HG03045 (cell line): ENCODE data around the gene TAL2.
"Not testable (repeated sequence)": the region's sequence is repeated elsewhere in the genome, so short reads cannot be mapped to it uniquely, and the experiment has no call there.

Experiments used
- ATAC-seq: cut with Tn5 transposase; IDR thresholded peaks from one replicate; pipeline ENCODE4 v1.9.1; 2021; ENCODE audit warnings: mild to moderate bottlenecking, moderate library complexity; ENCODE audit not compliant: unreplicated experiment

TAL2 gene

GRCh38 chr9:105703638-105704037 is 41.4 kb downstream of the TAL2 start:
- ATAC-seq, result not testable (repeated sequence)

DNA sequence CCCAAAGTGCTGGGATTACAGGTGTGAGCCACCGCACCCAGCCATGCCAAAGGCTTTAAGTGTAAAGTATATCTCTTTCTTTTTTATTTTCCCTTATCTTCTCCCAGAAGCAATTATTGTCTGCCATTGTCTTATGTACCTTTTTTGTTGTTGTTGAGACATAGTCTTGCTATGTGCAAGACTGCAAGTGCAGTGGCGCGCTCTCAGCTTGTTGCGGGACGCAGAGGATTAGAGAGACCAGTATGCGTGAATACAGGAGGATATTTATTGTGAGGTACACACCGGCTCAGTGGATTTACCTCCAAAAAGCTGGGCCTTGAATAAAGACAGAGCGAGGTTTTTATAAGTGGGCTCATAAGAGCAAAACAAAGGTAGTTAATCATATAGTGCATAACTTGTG is 43.9 kb downstream of the TAL2 start:
- ATAC-seq, result no peak

DNA sequence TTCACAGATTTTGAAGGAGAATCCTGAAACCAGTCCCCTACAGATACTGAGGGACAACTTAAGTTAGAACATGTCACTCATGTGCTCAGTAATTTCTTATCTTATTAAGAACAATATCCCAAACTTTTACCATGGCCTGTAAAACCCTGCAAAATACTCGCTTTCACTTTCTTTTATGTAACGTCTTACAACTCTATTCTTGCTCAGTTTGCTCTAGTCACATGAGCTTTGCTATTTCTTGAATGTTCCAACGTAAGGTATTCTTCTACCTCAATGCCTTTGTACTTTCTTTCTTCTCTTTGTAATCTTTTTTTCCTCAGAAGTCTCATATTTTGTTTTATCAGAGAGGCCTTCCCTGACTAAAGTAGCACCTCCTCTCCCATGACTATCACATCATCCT is 46.1 kb downstream of the TAL2 start:
- ATAC-seq, result peak; percentile 50

DNA sequence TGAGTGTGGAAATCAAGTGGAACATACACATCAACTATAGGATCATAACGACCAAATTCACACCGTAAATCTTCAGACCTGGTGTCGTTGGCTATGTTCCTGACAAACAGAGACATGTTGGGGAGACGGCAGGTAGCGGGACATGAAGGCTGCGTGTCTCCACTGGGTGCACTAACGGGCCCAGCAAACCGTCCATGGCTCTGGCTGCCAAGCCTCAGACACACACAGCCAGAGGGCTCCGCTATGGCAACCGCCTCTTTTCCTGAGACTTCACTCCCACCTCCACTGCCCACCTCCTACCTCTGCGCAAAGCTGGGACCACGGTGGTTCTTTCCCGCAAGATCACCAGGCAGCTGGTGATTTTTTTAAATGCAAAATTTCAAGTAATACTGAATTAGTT is 48.4 kb downstream of the TAL2 start:
- ATAC-seq, result no peak

- no peak for ATAC-seq
Measured at GRCh38 chr9:105711867-105712266, 49.6 kb downstream of the TAL2 start.

DNA sequence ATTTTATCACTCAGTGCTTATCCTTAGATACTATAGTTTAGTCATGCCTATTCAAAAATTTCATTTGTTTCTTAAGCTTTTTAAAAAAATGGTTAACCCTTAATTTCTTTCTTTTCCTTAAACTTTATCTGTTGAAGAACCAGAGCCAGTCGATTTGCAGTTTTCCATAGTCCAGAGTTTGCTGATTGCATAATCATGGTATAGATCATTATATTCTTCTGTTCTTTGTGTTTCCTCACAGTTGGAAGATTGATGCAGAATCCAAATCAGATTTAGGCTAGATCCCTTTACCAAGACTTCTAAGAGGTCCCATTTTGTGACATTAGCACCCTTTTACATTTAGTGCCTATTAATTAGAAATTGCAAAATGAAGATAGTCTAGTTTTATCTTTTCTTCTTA is 50.0 kb downstream of the TAL2 start:
- ATAC-seq, result no peak
